GM12874 (cell line): ENCODE results near the gene FRAS1.

Experiments
- CTCF ChIP-seq: IDR thresholded peaks from 2 replicates; pipeline ENCODE4 v1.5.1; 2011; ENCODE audit warnings: low read depth, mild to moderate bottlenecking, control low read depth, low read length, moderate library complexity; ENCODE audit not compliant: insufficient read depth

The FRAS1 gene

GRCh38 chr4:78370631-78371372 lies 313.7 kb downstream of the FRAS1 start:
- TF ChIP-seq CTCF, result no peak

DNA sequence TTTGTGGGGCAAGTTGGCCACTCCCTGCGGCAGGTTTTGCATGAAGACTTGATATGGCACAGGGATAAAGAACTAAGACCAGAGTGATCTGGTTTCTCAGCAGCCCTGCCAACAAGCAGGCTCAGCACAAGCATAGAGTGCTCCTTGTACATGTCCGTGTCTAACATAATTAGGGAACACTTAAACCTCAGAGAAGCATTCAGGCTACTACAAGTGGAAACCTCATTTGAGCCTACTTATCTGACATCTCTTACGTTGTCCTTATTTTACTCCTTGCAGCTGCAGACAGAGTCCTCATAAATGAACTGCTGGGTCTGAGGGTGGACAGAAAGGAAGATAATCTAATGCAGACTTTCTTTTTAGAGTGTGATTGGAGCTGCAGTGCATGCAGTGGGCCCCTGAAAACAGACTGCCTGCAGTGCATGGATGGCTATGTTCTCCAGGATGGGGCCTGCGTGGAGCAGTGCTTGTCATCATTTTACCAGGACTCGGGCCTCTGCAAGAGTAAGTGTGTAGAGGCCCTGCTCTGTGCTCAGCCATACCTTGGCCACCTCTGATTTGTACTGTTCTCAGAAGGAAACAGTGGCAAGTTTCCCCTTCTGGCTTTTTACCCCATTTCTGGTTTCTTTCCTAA lies 315.3 kb downstream of the FRAS1 start:
- TF ChIP-seq CTCF, result no peak

DNA sequence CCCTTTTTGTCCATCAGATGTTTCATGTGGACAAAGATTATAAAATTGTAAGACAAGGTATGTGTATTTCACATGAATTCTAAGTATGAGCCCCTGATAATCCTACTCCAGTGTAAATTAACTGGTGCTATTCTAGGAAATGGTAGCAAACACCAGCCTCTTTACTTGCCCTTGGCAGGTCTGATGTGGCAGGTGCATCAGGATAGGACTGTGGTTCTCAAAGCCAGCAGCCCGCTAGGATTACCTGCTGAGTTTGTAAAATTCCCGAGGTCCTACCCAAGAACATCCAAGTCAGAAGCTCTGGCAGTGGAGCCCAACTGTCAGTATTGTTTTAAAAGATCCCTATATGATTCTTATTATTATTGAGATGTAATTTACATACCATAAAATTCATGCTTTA lies 320.4 kb downstream of the FRAS1 start:
- no peak for TF ChIP-seq CTCF

DNA sequence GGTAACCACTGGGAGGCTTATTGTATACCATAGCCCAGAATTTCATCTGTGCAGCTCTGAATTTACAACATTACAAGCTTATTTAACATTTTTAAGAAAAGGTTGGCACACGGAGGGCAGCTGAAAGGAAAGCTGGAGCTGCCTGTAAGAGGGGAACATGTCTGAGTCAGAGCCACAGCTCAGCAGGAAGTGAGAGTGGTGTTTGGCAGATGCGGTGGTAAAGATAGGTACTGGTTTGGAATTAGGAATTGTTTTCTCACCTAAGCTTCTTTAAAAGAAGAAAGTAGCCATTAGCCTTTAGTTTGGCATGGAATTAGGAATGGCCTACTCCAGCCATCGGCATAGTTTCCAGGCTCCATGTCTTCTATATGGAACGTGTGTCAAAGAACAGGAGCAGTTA lies 321.9 kb downstream of the FRAS1 start:
- TF ChIP-seq CTCF, result no peak

GRCh38 chr4:78379991-78380729 lies 323.0 kb downstream of the FRAS1 start:
- TF ChIP-seq CTCF, result no peak

- TF ChIP-seq CTCF, result no peak
These were observed 329.6 kb downstream of the FRAS1 start for GRCh38 chr4:78386679-78387078.

GRCh38 chr4:78395642-78396041 lies 338.5 kb downstream of the FRAS1 start:
- TF ChIP-seq CTCF, result no peak
